HG03521 (cell line): ENCODE data around the gene GRPEL2.

Experiments
- ATAC-seq: cut with Tn5 transposase; IDR thresholded peaks from one replicate; pipeline ENCODE4 v1.9.1; 2021; ENCODE audit warnings: mild to moderate bottlenecking, moderate library complexity; ENCODE audit not compliant: unreplicated experiment

The GRPEL2 gene

GRCh38 chr5:149345147-149345891 lies at the start of gene GRPEL2:
Gene GRPEL2, plus strand, starts transcription at chr5:149345499. Its CDS starts 41 bp downstream, at chr5:149345540.
- ATAC-seq: peak; percentile 95

- no peak for ATAC-seq
These were observed 47.8 kb upstream of the GRPEL2 start for GRCh38 chr5:149297340-149298025.

- ATAC-seq: no peak
These were observed 47.1 kb upstream of the GRPEL2 start for GRCh38 chr5:149298163-149298562.

GRCh38 chr5:149298842-149299404 lies 46.4 kb upstream of the GRPEL2 start:
- no peak for ATAC-seq

- no peak for ATAC-seq
These were observed 45.7 kb upstream of the GRPEL2 start for GRCh38 chr5:149299451-149300054.

- no peak for ATAC-seq
These were observed 44.9 kb upstream of the GRPEL2 start for GRCh38 chr5:149300441-149300840.

GRCh38 chr5:149301049-149301743 lies 44.1 kb upstream of the GRPEL2 start:
- ATAC-seq: no peak

- ATAC-seq: no peak
These were observed 43.4 kb upstream of the GRPEL2 start for GRCh38 chr5:149301744-149302380.

- no peak for ATAC-seq
These were observed 42.7 kb upstream of the GRPEL2 start for GRCh38 chr5:149302641-149303040.

- ATAC-seq: no peak
These were observed 42.1 kb upstream of the GRPEL2 start for GRCh38 chr5:149303210-149303609.

GRCh38 chr5:149304195-149305078 lies 40.9 kb upstream of the GRPEL2 start:
- ATAC-seq: no peak

- no peak for ATAC-seq
These were observed 35.9 kb upstream of the GRPEL2 start for GRCh38 chr5:149309354-149309753.

GRCh38 chr5:149310488-149310887 lies 34.8 kb upstream of the GRPEL2 start:
- no peak for ATAC-seq

GRCh38 chr5:149310947-149311658 lies 34.2 kb upstream of the GRPEL2 start:
- ATAC-seq: no peak

- no peak for ATAC-seq
These were observed 32.0 kb upstream of the GRPEL2 start for GRCh38 chr5:149313151-149313841.

- no peak for ATAC-seq
These were observed 30.7 kb upstream of the GRPEL2 start for GRCh38 chr5:149314571-149315111.

- no peak for ATAC-seq
These were observed 29.5 kb upstream of the GRPEL2 start for GRCh38 chr5:149315753-149316152.
